Stomach (tissue), 9 donors: ENCODE results near the gene OMA1. TPM values are rescaled to one million over a fixed set of nuclear protein-coding genes. Genes with fewer than 3 reads are reported as not detected.
A peak's percentile ranks its signal among the peaks of the same experiment; 100 is the strongest.
"Not testable (repeated sequence)": the region's sequence is repeated elsewhere in the genome, so short reads cannot be mapped to it uniquely, and the experiment has no call there.

Experiments used
- DNase-seq, 2 donors: peaks; one replicate each; pipeline versions ENCODE4 v3.0.0 to v3.0.0-alpha.2; 2013 to 2019
- H3K27ac ChIP-seq, 5 donors: fragments of 200-600 bp in 4 of 5; sonication (generic) in 4 of 5; one replicate each; pipeline ENCODE4 v1.5.1; 2013 to 2019; ENCODE audit warnings: mild to moderate bottlenecking in 1 of 5, moderate library complexity in 1 of 5
- H3K27me3 ChIP-seq, 3 donors: fragments of 200-600 bp; sonication (generic); one replicate each; pipeline ENCODE4 v1.5.1; 2017 to 2019; ENCODE audit warnings: mixed run types in 1 of 3
- H3K36me3 ChIP-seq, 4 donors: fragments of 200-600 bp; sonication (generic); 1 replicate in 3 of 4; 2 replicates in 1 of 4; pipeline ENCODE4 v1.5.1; 2016 to 2019
- H3K4me1 ChIP-seq, 4 donors: fragments of 200-600 bp; sonication (generic); one replicate each; pipeline ENCODE4 v1.5.1; 2016 to 2019
- H3K4me3 ChIP-seq, 4 donors: fragments of 200-600 bp; sonication (generic) in 3 of 4; one replicate each; pipeline ENCODE4 v1.5.1; 2016 to 2019; ENCODE audit warnings: mild to moderate bottlenecking in 1 of 4
- H3K9me3 ChIP-seq, 4 donors: fragments of 200-600 bp; sonication (generic); one replicate each; pipeline ENCODE4 v1.5.1; 2016 to 2019
- EP300 ChIP-seq: sonication (generic); formaldehyde crosslinking; IDR thresholded peaks from one replicate; pipeline ENCODE4 v1.6.1; 2017; ENCODE audit warnings: antibody characterized with exemption
- POLR2A ChIP-seq, 4 donors: fragments of 450-650 bp; IDR thresholded peaks; one replicate each; pipeline ENCODE4 v1.6.1; 2016; ENCODE audit warnings: antibody characterized with exemption in 4 of 4, control low read depth in 2 of 4, mild to moderate bottlenecking in 1 of 4, moderate library complexity in 1 of 4
- POLR2AphosphoS5 ChIP-seq, 3 donors: sonication (generic); formaldehyde crosslinking; IDR thresholded peaks; one replicate each; pipeline ENCODE4 v1.6.1; 2016; ENCODE audit warnings: antibody characterized with exemption in 3 of 3
- WGBS, 5 donors: extraction: QIAGEN DNeasy Blood & Tissue Kit in 3 of 5; methylation state at CpG; one replicate each; pipeline versions ENCODE4 v1.1.5 to v1.1.7; 2013 to 2018; 5-methylcytosine and 5-hydroxymethylcytosine counted together
- intact Hi-C: fragments of 100-400 bp; cut with DNase I; formaldehyde crosslinking; loops from one replicate; pipeline ENCODE4 v1.15.1; 2023; ENCODE audit warnings: low total_unique reads
- polyA plus RNA-seq, 3 donors: library from polyadenylated mRNA; stranded (reverse); fragments of 200-250 nt; gene quantifications; one replicate each; pipeline ENCODE4 v1.2.3, GENCODE V29; 2013
- total RNA-seq, 5 donors: library from RNA; depleted of rRNA; stranded (reverse); fragments of >200 nt; gene quantifications; one replicate each; pipeline versions ENCODE4 v1.1.0 to v1.2.3, GENCODE V29; 2014 to 2016
- TF ChIP-seq, protein P1 (sequence below), 7 experiments: fragments of 450-650 bp in 4 of 7; fragments of 200-600 bp in 3 of 7; sonication (generic) in 3 of 7; IDR thresholded peaks; one replicate each; pipeline ENCODE4 v1.5.1; 2016 to 2019; ENCODE audit warnings: antibody characterized with exemption in 7 of 7, control low read depth in 2 of 7, mild to moderate bottlenecking in 1 of 7
- donor health status: healthy with polysubstance abuse.
- donor health status: Bipolar disorder and iron deficiency.
- donor health status: healthy.

Gene OMA1
- total and polyA plus RNA-seq, 8 donors, result 5.8 to 55.8 (median 19.7) TPM

DNA sequence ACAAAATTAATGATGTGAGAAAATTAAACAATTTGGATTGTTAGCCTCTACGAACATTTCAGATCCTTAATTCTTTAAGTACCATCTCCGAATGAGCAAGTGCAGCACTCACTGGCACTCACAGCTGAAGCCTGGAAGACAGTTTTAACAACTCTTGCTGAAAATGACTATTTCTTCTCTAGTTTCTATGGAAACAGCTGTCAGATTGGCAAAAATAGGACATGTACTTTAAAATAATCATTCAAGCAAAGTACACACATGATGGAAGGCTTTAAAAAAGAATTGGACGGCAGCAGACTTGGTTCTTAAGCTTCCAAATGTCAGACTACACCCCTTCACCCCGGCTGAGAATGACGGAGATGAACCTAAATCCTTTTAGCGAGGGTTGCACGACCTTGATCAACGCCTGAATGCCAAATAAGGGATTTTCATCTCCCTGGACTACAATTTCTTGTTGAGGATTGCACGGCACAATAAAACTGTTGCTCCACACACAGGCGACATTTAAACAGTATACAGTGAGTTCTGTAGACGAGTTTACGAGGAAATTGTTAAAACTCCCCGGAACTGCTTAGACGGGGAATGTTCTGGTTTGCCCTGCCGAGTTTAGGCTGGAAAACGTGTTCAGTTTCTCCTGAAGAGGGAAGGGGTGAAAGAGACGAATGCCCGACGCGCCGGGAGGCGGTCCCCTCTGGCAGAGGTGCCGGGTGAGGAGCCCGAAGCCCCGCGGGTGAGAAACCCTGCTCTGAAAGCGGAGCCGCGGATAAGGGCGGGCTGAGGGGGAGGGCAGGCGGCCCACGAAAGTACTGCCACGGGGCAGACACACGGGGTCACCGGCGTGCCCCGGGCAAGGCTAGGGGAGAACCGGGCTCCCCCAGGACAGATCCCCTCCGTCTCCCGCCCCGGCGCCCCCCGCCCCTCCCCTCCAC is 671 bp downstream of the OMA1 start:
- Histone ChIP-seq H3K4me1 (peaks cover 0 to 20% (median 10%) of the 10 kb centered on the region in 4 donors), H3K27ac (peak overlapping the region; percentile 99 to 100 (median 99)), H3K27me3 (no peaks in the 10 kb centered on the region), H3K36me3 (no peaks in the 10 kb centered on the region), H3K9me3 (no peaks in the 10 kb centered on the region), H3K4me3 (peak overlapping the region; percentile 46 to 89 (median 64))
- WGBS, 5 donors, result 0 to 1% (median 1%) methylated on average over 30 to 43 of the region's 43 CpGs
- TF ChIP-seq POLR2AphosphoS5 (IDR thresholded peaks at IDR 0.05) (peak; percentile 39 to 62 (median 40)), POLR2A (IDR thresholded peaks at IDR 0.05) (no peak), EP300 (no peak)
- TF ChIP-seq, protein P1, sequence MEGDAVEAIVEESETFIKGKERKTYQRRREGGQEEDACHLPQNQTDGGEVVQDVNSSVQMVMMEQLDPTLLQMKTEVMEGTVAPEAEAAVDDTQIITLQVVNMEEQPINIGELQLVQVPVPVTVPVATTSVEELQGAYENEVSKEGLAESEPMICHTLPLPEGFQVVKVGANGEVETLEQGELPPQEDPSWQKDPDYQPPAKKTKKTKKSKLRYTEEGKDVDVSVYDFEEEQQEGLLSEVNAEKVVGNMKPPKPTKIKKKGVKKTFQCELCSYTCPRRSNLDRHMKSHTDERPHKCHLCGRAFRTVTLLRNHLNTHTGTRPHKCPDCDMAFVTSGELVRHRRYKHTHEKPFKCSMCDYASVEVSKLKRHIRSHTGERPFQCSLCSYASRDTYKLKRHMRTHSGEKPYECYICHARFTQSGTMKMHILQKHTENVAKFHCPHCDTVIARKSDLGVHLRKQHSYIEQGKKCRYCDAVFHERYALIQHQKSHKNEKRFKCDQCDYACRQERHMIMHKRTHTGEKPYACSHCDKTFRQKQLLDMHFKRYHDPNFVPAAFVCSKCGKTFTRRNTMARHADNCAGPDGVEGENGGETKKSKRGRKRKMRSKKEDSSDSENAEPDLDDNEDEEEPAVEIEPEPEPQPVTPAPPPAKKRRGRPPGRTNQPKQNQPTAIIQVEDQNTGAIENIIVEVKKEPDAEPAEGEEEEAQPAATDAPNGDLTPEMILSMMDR (IDR thresholded peaks at IDR 0.05), result peak in 1 of 7 experiments; percentile 5
- peak; percentile 83 to 94 for DNase-seq
- intact Hi-C loops, result no loop called here

- no peak overlapping the region for H3K27ac ChIP-seq
- intact Hi-C loops, result no loop called here
- peaks cover 3 to 33% (median 16%) of the 10 kb centered on the region in 4 donors for H3K4me1 ChIP-seq
- no peak for DNase-seq
- H3K9me3 ChIP-seq, result no peaks in the 10 kb centered on the region
- no peak overlapping the region for H3K4me3 ChIP-seq
- H3K36me3 ChIP-seq, result no peaks in the 10 kb centered on the region
- TF ChIP-seq POLR2AphosphoS5 (IDR thresholded peaks at IDR 0.05), result no peak
- TF ChIP-seq, protein P1 (IDR thresholded peaks at IDR 0.05), result no peak
- no peak for TF ChIP-seq EP300
- TF ChIP-seq POLR2A (IDR thresholded peaks at IDR 0.05), result no peak
- WGBS, 5 donors, result 83 to 100% (median 90%) methylated on average over 1 of the region's 1 CpG
- no peaks in the 10 kb centered on the region for H3K27me3 ChIP-seq
Measured at GRCh38 chr1:58543260-58543659, 3.3 kb downstream of the OMA1 start.

GRCh38 chr1:58539553-58539952 is 7.0 kb downstream of the OMA1 start:
- DNase-seq, result no peak
- 54 to 78% (median 63%) methylated on average over 2 of the region's 2 CpGs for WGBS, 5 donors
- Histone ChIP-seq H3K4me3 (no peak overlapping the region), H3K36me3 (peaks cover 0 to 6% (median 0%) of the 10 kb centered on the region in 4 donors), H3K4me1 (peaks cover 2 to 15% (median 7%) of the 10 kb centered on the region in 4 donors), H3K9me3 (no peaks in the 10 kb centered on the region), H3K27me3 (no peaks in the 10 kb centered on the region), H3K27ac (no peak overlapping the region)
- TF ChIP-seq, protein P1 (IDR thresholded peaks at IDR 0.05), result no peak
- TF ChIP-seq EP300 (no peak), POLR2AphosphoS5 (IDR thresholded peaks at IDR 0.05) (no peak), POLR2A (IDR thresholded peaks at IDR 0.05) (no peak)
- intact Hi-C loops, result no loop called here

DNA sequence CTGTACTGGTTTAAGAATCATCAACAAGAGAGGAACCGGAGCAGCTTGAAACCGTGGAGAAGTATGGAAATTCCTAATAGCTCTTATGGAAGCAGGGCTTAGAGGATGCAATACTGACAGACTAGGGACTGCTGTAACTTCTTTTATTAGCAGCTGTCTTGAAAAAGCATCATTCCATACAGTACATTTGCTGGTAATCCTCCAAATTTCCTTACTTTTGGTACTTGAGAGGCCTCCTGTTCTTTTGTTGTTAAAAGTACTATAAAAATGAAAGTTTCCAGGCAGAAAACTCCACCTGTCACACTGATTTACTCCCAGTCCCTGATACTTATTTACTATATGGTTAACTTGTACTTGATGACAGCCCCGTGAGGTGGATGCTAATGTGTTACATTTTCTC is 7.7 kb downstream of the OMA1 start:
- Histone ChIP-seq H3K36me3 (peaks cover 0 to 6% (median 0%) of the 10 kb centered on the region in 4 donors), H3K9me3 (no peaks in the 10 kb centered on the region), H3K27me3 (no peaks in the 10 kb centered on the region), H3K27ac (no peak overlapping the region), H3K4me3 (no peak overlapping the region), H3K4me1 (peaks cover 0 to 13% (median 7%) of the 10 kb centered on the region in 4 donors)
- no peak for DNase-seq
- WGBS, 5 donors, result 91 to 97% (median 94%) methylated on average over 3 of the region's 3 CpGs
- no peak for TF ChIP-seq POLR2AphosphoS5 (IDR thresholded peaks at IDR 0.05)
- intact Hi-C loops, result no loop called here

GRCh38 chr1:58531842-58532241 is 14.7 kb downstream of the OMA1 start:
- peaks cover 0 to 12% (median 7%) of the 10 kb centered on the region in 4 donors for H3K36me3 ChIP-seq
- DNase-seq, H3K27me3 ChIP-seq, H3K4me1 ChIP-seq, H3K4me3 ChIP-seq, H3K27ac ChIP-seq, intact Hi-C loops, H3K9me3 ChIP-seq: not testable (repeated sequence)
- WGBS, 5 donors, result 88 to 93% (median 90%) methylated on average over 1 of the region's 1 CpG
